Dermis blood vessel endothelial cell (primary cell): Measurements from ENCODE around the gene MYO10. TPM values are rescaled to one million over a fixed set of nuclear protein-coding genes. Genes with fewer than 3 reads are reported as not detected.

Experiments used
- DNase-seq: peaks from one replicate; pipeline ENCODE4 v3.0.0; 2010
- total RNA-seq: library from RNA; depleted of rRNA; stranded (reverse); fragments of >200 nt; gene quantifications from 2 replicates; pipeline ENCODE4 v1.2.3, GENCODE V29; 2014

The MYO10 gene
- total RNA-seq, 1 donor from 2014 or later = 140 TPM

DNA sequence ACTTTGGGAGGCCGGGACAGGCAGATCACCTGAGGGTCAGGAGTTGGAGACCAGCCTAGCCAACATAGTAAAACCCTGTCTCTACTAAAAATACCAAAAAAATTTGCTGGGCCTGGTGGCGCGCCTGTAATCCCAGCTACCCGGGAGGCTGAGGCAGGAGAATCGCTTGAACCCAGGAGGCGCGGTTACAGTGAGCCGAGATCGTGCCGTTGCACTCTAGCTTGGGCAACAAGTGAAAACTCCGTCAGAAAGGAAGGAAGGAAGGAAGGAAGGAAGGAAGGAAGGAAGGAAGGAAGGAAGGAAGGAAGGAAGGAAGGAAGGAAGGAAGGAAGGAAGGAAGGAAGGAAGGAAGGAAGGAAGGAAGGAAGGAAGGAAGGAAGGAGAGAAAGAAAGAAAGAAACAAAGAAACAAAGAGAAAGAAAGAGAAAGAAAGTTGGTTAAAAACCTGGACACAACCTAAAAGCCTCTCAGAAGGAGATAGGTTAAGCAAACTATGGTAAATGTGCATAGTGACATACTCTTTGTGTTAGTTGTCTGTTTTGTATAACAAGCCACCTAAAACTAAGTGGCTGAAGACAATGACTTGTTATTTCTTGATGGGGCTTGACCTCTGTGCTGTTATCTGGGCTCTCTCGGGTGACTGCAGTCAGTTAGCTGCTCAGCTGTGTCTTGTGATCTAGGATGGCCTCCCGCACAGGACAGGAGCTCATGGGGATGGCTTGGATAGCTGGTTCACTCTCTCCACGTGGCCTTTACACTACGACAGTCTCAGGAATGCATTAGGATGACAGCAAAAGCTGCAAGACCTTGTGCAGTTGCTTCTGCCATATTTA is 8.0 kb upstream of the MYO10 start:
- DNase-seq = no peak

DNA sequence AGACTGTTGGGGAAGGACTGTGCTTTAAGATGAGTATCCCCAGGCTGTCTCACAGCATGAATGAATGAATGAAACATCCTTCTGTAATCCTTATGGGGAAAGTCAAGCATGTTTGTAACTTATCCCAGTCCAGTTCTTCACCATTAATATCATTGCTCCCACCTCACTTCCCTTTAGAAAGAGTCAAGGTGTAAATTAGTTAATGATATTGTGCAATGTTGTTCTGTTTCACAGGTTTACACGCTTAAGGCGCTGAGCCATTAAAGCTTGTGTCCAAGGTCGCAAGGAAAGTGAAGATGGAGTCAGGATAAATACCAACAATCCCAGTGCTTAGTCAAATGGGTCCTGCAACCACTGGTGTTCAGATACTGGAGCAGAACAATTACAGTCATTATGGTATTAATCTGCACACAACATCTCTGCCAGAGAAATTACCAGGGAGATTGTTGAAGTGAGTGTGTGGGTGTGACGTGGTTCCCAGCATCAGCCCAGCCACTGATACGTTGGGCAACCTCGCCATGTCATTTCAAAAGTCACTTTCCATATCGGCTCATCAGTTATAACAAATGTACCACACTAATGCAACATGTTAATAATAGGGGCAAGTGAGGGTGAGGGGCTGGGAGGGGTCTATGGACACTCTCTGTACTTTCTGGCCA is 1.5 kb upstream of the MYO10 start:
- no peak for DNase-seq

DNA sequence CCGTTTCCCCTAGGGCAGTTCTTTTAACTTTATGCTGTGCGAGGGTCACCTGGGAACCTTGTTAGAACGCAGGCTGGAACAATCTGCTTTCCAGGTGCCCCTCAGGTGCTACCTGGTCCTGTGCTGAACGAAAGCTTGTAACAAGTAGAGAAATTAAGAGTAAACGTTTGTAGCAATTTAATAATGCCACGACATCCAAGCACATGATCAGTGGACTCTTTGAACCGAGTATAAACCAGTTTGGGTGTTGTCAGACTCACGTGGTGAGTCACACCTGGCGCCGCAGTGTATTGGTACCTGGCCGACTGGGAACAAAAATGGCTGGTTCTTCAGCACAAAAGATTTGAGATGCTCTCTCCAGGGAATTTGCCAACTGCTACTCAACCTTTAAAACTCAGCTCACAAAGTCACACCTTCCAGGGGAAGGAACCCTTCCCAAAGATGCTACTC is 926 bp upstream of the MYO10 start:
- no peak for DNase-seq

DNA sequence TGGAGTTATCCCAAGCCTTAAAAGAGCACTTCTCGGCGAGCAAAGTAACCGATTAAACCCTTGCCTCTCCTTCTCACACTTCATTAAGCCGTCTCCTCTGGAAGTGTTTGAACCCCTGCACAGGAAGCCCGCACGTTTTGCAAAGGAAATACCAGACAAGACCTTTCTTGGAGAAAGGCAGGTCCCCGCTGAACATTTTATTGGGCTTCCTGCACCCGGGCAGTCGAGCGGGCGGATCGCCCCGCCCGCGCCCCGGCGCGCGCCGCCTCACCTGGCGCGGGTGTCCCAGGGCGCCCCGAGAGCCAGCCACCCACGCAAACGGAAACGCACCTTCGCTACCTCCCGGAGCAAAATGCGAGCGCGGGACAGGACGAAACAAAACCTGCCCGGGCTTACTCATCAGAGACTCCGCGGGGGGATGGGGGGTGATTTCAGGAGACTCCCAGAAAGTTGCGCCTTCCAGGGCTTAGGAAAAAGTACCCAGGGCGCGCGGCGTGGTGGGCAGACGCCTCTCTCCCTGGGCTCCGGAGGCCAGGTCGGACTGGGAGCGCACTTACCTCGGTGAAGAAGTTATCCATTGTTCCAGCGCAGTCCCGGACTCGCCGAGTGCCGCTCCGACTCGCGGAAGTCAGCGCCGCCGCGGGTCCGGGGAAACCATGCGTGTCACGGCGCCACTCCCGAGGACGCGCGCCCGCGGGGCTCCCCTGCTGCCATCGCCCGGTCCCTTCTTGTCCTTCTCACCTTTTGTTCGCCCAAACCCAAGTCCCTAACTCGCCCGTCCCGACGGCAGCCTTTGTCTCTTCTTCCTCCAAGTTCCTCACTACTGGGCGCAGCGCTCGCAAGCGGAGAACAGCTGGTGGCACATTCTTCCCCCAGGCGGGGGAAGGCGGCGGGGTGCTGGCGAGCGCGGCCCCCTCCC is 598 bp downstream of the MYO10 start:
- DNase-seq = peak; percentile 62

DNA sequence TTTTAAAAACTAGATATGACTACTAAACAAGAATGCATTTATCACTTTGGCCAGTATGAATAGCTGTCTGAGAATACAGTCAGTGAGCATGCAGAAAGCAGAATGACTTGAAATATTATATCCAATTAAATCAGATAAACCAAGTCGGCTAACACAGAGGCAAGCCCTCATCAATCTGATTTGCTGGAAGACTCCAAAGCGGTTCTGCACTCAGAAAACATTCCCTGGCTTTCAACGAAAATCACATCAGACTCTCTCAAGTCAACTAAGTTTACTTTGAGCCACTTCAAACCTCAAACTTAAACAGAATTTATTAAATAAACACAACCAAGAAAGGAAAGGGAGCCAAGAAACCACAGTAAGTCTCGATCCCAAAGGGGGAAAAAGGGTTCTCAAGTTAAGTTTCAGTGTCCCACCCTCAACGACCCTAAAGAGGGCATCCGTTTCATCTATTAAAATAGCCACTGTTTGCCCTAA is 1.4 kb downstream of the MYO10 start:
- peak; percentile 52 for DNase-seq

DNA sequence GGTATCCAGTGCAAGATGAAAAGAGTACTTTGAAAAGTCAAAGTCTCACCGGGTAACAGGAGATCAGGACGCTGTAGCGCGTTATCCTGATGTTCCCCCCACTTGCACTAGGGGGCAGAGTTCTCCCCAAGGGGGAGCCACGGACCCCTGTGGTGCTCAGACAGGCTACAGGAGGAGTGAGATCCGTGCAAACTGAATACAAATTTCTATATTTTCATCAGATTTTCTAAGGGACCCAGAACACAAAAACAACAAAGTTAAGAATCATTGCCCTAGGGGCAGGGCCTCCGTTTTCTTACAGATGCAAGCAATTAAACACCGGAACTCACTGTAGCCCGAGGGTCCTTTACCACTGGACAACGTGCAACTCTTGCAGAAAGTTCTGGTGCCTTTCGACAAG is 2.0 kb downstream of the MYO10 start:
- peak; percentile 90 for DNase-seq

DNA sequence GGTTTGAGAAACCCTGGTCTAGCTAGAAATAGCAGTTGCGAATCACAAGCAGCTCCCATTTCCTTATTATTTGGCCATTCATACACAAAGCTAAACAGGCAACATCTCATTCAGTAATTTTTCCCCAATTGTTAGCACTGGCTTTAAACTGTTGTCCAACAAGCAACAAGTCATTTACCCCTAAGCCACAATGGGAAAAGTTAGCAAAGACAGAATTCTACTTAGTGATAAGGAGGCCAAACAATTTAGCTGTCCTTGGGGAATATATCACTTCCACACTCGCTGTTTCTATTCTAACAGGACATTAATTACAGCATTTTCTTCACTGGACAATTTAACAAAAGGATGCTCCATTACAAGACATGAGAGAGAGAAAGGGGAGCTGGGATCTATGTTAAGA is 2.8 kb downstream of the MYO10 start:
- no peak for DNase-seq

DNA sequence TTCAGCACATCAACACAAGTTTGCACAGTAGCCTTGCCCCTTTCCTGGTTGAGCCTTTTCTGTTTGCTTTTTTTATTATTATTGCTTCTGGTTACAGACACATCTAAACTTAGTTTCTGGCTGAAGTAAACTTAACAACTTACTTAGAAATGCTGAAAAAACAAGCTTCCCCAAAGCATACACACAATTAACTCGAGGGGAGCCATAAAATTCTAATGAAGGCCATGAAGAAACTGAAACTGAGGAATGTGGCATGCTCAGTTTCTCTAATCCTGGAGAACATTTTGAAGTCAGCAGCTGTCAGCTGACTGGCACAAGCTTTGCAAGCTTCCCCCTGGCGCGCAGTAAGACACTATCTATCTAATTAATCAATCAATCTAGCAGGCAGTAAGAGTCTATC is 3.7 kb downstream of the MYO10 start:
- DNase-seq = no peak

DNA sequence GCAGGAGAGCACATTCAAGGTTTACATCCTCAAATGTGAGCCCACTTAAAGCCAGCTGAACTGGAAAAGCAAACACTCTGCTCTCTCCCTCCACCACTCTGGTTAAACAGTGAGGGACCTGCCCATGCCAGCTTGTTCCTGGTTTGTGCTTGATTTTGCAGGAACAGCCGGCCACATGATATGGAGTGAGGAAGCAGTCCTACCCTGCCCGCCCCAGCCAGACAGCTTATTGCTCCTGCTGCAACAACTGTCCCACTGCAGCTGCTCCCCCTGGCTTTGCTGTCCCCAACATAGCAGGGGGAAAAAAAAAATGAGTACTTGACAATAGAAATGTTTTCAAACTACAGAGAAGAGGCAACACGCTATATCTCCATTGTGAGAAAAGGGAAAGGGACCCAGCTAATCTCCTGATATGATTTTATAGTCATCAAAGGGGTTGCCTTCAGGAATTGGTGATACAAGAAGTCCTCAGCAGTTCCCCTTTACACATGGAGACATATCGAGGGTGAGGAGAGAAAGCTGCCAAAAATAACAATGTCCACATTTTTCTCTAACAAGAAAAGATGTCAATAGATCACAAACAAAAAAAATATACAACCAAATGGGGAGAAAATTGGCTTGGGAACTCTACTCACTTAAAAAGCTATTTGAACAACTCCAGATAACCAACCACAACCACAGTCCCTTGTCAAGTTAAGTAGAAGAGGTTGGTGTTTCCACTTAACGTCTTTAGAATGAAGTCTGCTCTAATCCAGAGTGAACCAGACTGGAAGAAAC is 4.6 kb downstream of the MYO10 start:
- DNase-seq = peak; percentile 39

DNA sequence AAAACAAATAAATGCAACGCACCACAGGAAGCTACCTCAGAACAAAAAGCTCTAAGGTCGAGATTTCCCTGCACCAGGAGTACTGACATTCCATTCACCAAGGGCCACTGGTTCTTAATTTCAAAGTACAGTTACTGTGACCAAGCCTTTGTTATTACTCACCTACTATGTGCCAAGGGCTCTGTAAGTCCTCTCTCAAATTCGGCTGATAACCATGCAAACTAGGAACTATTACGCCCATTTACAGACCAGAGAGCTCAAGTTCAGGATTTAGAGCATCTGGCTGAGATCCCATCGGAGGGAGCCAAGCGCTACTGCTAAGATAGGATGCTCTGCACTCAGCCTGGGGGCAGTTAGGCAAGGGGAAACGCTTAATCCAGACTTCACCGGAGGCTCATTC is 5.6 kb downstream of the MYO10 start:
- DNase-seq = no peak

DNA sequence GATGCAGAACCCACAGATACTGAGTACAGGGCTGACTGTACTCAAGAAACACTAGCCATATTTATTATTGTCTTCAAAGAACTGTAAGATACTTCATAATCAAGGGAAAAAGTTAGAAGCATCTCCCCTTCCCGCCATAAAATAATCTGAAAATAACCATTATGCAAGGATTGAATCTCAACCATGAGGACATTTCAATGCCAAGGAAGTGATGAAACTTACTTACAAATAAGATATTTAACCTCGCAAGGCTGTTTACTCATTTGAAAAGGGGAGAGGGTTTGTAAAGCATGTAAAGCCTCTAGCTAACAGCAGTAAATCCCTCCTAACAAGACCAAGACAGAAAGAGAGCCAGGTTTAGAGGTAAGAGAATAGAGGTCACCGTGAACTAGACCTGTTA is 6.3 kb downstream of the MYO10 start:
- DNase-seq = no peak

DNA sequence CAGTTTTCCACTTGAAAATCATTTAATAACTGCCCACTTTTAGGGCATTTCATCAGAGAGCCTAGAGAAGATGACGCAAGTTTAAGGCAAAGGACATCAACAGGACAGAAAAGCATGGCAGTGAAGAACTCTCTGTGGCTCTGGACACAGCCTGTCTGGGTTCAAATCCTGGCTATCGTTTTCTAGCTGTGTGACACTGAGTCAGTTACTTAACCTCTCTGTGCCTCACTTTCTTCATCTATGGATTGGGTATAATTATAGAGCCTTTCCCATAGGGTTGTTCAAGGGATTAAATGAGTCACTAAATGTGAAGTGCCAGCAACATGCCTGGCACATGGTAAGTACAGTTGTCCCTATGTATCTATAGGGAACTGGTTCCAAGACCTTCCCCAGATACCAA is 6.7 kb downstream of the MYO10 start:
- no peak for DNase-seq

DNA sequence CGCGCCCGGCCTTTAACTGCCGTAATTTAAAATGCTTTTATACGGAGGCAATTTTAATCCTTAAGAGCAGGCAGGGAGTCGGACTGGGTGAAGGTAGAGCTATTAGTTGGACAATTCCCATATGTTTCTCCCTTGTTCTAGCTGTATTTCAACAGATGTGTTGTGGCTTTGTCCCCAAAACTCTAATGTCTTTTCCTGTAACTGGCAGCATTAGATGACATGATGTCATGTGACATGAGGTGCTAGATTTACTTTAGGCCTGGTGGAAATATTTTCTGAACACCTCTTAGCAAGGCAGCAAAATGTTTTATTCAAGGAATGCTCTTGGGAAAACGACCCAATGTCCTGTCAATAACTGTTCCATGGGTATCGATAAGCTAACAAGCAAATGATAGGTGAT is 8.5 kb downstream of the MYO10 start:
- no peak for DNase-seq

DNA sequence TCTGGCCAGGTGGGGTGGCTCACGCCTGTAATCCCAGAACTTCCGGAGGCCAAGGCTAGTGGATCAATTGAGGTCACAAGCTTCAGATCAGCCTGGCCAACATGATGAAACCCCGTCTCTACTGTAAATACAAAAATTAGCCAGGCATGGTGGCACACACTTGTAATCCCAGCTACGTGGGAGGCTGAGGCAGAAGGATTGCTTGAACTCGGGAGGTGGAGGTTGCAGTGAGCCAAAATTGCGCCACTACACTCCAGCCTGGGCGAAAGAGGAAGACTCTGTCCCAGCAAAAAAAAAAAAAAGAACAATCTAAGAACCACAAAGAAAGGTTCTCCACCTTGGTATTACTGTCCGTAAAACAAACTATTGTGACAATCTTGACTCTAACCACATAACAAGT is 9.7 kb downstream of the MYO10 start:
- DNase-seq = no peak

DNA sequence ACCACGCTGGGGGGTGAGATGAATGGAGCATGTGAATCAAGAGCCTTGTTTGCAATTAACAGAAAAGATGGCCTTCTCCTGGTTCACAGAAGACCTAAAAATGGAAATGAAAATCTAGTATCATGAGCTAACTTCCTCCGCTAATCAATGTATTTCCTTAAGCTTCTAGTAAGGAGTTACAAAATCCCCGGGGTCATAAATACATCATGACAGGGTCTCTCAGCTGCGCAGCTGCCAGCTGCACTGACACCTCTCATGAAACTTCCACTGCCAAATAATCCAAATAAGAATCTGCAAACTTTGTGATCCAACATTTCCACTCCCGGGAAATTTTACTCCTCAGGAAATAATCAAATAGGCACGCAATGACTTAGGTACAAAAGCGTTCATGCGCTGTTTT is 11.9 kb downstream of the MYO10 start:
- DNase-seq = peak; percentile 86

DNA sequence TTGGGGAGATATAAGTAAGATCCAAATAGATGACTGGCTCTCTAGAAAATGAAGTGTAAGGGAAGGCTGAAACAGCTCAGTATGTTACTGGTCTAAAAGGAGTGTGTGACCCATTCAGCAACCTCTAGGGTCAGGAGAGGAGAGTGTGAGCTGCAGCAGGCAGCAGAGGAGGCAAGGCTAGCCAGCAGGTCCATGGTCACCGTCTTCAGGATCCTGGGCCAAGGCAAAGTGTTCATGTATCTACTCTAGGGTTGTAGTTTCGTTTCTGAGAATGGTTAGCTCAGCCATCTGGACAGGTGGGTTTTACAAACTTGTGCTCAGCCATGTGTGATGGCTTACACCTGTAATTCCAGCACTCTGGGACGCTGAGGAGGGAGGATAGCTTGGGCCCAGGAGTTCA is 13.7 kb downstream of the MYO10 start:
- DNase-seq = no peak

DNA sequence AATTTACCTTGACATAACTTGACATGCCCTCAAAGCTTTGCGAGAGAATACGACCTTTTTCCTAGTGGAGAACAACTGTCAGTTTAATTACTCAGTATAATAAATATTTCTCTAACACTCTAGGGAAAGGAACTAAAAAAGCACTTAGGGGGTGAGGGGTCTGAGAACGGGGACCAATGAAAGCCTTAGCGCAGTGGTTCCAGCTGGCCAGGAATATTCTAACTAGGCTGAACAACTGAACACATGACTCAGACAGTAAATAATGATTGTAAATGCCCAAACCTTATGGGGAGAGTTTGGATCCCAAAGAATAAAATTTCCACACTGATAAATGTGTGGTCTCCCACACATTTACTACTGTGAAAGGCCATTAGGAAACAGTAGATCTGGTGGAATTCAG is 14.9 kb downstream of the MYO10 start:
- DNase-seq = no peak

DNA sequence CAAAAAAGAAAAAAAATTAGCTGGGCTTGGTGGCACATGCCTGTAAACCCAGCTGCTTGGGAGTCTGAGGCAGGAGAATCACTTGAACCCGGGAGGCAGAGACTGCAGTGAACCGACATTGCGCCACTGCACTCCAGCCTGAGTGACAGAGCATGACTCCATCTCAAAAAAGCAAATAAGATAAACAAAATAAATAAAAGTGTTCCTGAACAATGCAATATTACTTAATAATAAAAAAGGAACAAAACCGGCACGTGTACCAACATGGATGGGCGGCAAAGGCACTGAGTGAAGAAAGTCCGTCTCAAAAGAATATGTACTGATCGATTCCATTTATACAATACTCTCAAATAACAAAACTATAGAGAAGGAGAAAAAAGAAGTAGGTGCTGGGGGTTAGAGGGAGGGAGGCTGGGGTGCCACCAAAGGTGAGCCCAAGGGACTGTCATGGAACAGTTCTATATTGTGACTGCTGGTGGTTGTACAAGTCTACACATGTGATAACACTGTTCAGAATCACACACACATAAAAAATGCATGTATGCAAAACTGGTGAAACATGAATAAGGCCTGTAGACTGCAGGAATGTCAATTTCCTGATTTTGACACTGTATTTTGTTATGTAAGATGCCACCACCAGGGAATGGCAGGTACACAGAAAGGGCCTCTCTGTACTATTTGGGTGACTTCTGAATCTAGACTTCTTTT is 15.8 kb downstream of the MYO10 start:
- no peak for DNase-seq

DNA sequence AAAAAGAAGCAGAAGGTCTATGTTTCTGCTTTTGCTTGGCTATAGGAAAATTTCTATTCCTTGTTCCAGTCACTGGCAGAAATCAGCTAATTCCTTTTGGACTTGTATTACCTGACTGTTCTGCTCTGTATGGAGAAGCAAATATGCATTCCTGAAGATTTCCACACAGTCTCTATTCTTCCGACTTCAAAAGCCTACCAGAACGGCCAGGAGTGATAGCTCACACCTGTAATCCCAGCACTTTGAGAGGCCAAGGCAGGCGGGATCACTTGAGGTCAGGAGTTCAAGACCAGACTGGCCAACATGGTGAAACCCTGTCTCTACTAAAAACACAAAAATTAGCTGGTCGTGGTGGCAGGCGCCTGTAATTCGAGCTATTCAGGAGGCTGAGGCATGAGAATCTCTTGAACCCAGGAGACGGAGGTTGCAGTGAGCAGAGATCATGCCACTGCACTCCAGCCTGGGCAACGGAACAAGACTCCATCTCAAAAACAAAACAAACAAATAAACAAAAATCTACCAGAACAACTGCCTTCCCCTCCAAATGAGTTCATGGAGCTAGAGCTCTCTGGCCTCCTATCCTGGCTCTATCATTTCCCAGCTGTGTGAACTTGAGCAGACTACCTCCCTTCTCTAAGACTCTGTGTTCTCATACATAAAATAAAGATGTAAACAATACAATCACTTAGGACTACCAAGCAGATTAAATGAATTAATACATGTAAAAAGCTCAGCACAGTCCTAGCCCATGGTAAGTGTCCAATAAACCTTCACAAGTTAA is 17.0 kb downstream of the MYO10 start:
- DNase-seq = no peak

DNA sequence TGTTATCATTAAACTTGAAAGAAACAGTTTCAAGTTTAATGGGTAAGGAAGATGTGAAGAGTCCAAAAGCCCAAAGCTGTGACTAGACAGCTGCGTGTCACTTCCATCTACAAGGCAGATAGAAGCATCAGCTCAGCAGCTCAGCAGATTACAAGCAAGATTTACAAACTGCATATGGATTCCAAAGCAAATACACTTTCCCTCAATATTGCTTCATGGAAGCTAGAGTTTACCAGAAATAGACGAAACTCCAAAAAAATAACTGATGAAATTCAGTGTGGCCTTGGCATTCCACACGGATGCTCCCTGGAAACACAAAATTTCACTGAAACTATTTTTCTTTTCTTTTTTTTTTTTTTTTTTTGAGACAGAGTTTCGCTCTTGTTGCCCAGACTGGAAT is 17.9 kb downstream of the MYO10 start:
- DNase-seq = no peak
